Right lobe of liver (tissue), 4 donors: ENCODE measurements around the gene DSCAM.

Experiments
- CTCF ChIP-seq, 4 donors: fragments of 200-600 bp in 3 of 4; fragments of 450-650 bp in 1 of 4; IDR thresholded peaks; one replicate each; pipeline versions ENCODE4 v1.5.1 to v1.8.0; 2016 to 2022; ENCODE audit warnings: antibody characterized with exemption in 4 of 4, mild to moderate bottlenecking in 2 of 4
- POLR2A ChIP-seq: fragments of 450-650 bp; IDR thresholded peaks from one replicate; pipeline ENCODE4 v1.6.1; 2017; ENCODE audit warnings: antibody characterized with exemption, mild to moderate bottlenecking
- donor health status: DM: no; HTN: no; CAD: no.
- donor health status: DM: no; HTN: no; CAD: no.
- donor health status: DM: no; HTN: yes; CAD: no.

GRCh38 chr21:40813918-40814317, 33.0 kb downstream of the DSCAM start:
- no peak for TF ChIP-seq CTCF (IDR thresholded peaks at IDR 0.05)
- no peak for TF ChIP-seq POLR2A
